GM12865 (cell line): ENCODE data around the gene LGI1.

Source experiments
- DNase-seq: peaks from one replicate; pipeline ENCODE4 v3.0.0; 2010; ENCODE audit warnings: low read depth
- H3K4me3 ChIP-seq: 2 replicates; pipeline ENCODE4 v1.5.1; 2011; ENCODE audit warnings: mild to moderate bottlenecking, low read depth, low read length, control low read depth
- TF ChIP-seq, protein P1 (sequence below): IDR thresholded peaks from 2 replicates; pipeline ENCODE4 v1.5.1; 2011; ENCODE audit warnings: low read length, control low read depth, low read depth, inconsistent platforms; ENCODE audit not compliant: insufficient read depth; ENCODE audit errors: missing control alignments

LGI1 gene

DNA sequence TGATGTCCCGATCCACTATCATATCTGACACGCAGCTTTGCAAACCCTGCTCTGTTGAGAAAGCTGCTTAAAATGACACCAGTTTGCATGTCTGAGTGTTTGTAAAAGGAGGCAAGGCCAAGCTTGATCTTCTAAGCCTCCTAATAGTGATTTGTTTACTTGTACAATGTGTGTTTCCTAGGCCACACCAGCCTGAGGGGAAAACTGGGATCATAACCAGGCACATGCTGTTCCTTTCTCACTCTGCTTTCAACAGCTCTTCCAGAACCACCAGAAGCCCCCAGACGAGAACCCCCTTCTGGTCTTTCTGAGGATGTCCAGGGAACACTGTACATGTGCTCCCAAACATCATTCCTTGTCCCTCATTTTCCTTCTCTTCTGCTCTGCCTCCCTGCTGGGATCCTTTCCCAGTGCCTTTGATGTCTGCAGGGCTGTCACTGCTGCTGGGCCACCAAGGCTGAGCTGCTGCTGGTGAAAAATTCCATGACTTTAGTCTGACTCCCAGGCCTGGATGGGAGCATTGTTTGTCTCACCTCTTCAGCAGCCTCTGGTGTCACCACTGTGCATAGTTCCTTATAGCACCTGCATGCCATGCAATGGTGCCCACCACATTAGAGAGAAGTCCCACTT, 4.0 kb upstream of the LGI1 start:
- no peak overlapping the region for H3K4me3 ChIP-seq
- no peak for DNase-seq
- TF ChIP-seq, protein P1, sequence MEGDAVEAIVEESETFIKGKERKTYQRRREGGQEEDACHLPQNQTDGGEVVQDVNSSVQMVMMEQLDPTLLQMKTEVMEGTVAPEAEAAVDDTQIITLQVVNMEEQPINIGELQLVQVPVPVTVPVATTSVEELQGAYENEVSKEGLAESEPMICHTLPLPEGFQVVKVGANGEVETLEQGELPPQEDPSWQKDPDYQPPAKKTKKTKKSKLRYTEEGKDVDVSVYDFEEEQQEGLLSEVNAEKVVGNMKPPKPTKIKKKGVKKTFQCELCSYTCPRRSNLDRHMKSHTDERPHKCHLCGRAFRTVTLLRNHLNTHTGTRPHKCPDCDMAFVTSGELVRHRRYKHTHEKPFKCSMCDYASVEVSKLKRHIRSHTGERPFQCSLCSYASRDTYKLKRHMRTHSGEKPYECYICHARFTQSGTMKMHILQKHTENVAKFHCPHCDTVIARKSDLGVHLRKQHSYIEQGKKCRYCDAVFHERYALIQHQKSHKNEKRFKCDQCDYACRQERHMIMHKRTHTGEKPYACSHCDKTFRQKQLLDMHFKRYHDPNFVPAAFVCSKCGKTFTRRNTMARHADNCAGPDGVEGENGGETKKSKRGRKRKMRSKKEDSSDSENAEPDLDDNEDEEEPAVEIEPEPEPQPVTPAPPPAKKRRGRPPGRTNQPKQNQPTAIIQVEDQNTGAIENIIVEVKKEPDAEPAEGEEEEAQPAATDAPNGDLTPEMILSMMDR, result no peak

DNA sequence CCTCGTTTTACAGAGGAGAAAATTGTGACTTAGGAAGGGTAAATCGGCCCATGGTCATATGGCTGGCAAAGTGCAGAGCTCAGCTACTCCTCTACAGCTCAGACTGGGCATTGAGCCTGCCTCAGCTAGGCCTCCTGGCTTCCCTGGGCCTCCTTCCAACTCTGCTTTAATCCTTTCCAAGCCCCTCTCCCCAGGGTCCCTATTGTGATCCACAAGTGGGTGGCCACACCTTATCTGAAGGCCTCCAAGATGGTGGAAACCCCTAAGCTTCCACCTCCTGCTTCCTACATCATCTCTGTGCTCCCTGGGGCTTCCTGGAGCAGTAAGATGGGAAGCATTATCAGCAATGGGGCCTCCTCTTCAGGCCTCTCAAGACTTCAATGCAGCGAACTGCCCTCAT, 3.0 kb upstream of the LGI1 start:
- TF ChIP-seq, protein P1, result no peak
- no peak overlapping the region for H3K4me3 ChIP-seq
- DNase-seq, result no peak

DNA sequence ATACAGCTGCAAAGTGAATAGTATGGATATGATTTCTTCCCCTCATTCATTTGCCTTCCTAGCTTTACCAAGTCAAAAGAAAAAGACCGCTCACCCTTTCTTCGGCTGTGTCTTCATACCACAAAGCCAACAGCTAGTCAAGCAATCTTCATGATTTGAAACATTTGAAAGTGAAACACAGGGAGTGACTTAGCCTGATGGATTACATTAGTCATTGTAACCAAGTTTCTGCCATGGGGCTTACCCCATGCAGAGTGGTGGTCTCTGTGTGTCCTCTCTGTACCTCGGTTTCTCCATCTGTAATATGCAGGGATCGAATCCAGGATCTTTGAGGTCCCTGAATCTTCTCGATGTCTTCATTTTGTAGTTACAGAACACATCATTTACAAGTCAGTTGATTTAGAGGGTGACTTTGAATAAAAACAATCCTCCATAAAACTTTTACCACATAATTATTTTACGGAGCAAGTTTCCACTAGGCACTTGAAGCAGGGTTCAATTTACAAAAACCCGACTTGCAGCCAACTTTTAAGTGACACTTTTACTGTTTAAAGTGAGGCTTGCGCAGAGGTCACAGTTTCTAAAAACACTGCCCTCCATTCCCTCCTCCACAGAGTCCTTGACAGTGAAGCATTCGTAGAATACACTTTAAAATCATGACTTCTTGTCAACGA, 2.2 kb upstream of the LGI1 start:
- DNase-seq, result no peak
- TF ChIP-seq, protein P1, result no peak
- H3K4me3 ChIP-seq, result no peak overlapping the region

DNA sequence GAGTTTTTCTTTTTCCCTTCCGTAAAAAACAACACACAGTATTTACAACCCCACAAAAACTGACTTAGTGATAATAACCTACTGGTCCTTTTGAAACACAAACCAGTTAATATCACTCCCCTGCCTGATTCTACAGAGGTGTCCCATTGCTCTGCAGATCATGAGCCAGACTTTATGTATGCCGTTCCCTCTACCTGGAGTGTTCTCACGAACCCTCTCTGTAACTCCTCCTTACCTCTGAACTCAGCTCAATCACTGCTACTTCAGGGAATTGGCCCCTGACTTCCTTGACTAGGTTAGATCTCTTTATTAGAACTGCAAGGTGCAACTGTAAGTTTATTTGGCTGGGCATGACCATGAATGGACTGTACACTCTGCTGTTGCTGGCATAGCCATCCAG, 1.6 kb upstream of the LGI1 start:
- DNase-seq, result no peak
- H3K4me3 ChIP-seq, result no peak overlapping the region
- TF ChIP-seq, protein P1, result no peak

DNA sequence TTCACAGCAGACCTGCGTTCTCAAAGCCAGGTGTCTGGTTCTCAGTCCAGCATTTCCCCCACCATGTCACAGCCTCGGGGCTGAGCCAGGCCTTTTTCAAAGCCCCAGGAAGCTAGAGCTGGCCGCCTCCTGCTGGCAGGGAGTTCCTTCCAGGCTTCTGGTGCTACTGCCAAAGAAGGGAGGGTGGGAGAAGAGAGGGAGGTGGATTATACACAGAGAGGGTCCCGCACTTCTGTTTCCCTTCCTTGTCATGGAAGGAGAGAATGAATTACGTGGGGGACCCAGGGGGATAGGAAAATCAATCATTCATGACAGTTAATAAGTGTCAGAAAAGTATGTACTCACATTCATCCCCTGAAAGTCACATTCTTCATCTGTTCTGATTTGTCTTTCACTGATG, 600 bp upstream of the LGI1 start:
- no peak for DNase-seq
- no peak overlapping the region for H3K4me3 ChIP-seq
- TF ChIP-seq, protein P1, result no peak

DNA sequence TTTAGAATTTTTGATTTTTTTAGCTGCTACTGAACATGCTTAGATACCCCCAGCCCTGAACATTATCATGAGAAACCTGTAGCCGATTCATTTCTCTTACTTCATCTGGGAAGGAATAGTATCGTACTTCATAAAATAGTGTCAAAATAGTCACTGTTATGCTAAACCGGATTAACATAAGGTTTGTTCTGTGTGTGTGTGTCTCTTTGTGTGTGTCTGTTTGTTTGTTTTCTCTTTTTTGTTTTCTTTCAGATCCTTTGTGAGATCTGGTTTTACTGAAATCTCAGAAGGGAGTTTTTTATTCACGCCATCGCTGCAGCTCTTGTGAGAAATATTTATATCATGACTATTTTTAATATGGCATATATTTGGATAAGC, 761 bp downstream of the LGI1 start:
- no peak overlapping the region for H3K4me3 ChIP-seq
- TF ChIP-seq, protein P1, result no peak

More for the DNA sequence above, 761 bp downstream of the LGI1 start:
- DNase-seq, result no peak
